ENCODE data around the gene RASA3.
"Not testable (repeated sequence)": the region's sequence is repeated elsewhere in the genome, so short reads cannot be mapped to it uniquely, and the experiment has no call there.

RASA3 gene

GRCh38 chr13:114128348-114128623, 4.1 kb downstream of the RASA3 start:
- Histone ChIP-seq H3K27ac (ENCODE audit: low read length) (no peak overlapping the region), H3K27me3 (ENCODE audit: control insufficient read depth, insufficient read depth, low read length) (peaks cover 27% of the 10 kb centered on the region), H3K9ac (ENCODE audit: low read length) (no peak overlapping the region), H3K4me1 (ENCODE audit: control insufficient read depth, low read depth, low read length) (peaks cover 17% of the 10 kb centered on the region), H3K4me3 (ENCODE audit: low read length) (no peak overlapping the region), H3K9me3 (ENCODE audit: control insufficient read depth, low read depth, low read length) (no peaks in the 10 kb centered on the region), H3K36me3 (ENCODE audit: control insufficient read depth, low read depth, low read length) (no peaks in the 10 kb centered on the region)

GRCh38 chr13:114127473-114128347, 4.7 kb downstream of the RASA3 start:
- Histone ChIP-seq H3K9me3 (ENCODE audit: control insufficient read depth, low read depth, low read length) (no peaks in the 10 kb centered on the region), H3K4me1 (ENCODE audit: control insufficient read depth, low read depth, low read length) (peaks cover 17% of the 10 kb centered on the region), H3K27ac (ENCODE audit: low read length) (no peak overlapping the region), H3K9ac (ENCODE audit: low read length) (no peak overlapping the region), H3K27me3 (ENCODE audit: control insufficient read depth, insufficient read depth, low read length) (peaks cover 27% of the 10 kb centered on the region), H3K4me3 (ENCODE audit: low read length) (no peak overlapping the region), H3K36me3 (ENCODE audit: control insufficient read depth, low read depth, low read length) (no peaks in the 10 kb centered on the region)

- no peak overlapping the region for H3K4me3 ChIP-seq (ENCODE audit: low read length)
- no peak overlapping the region for H3K27ac ChIP-seq (ENCODE audit: low read length)
- H3K9ac ChIP-seq (ENCODE audit: low read length), result no peak overlapping the region
- peaks cover 17% of the 10 kb centered on the region for H3K4me1 ChIP-seq (ENCODE audit: control insufficient read depth, low read depth, low read length)
- peaks cover 27% of the 10 kb centered on the region for H3K27me3 ChIP-seq (ENCODE audit: control insufficient read depth, insufficient read depth, low read length)
- H3K9me3 ChIP-seq (ENCODE audit: control insufficient read depth, low read depth, low read length), result no peaks in the 10 kb centered on the region
- no peaks in the 10 kb centered on the region for H3K36me3 ChIP-seq (ENCODE audit: control insufficient read depth, low read depth, low read length)
Measured at GRCh38 chr13:114126789-114127472, 5.5 kb downstream of the RASA3 start.

GRCh38 chr13:114126086-114126485, 6.3 kb downstream of the RASA3 start:
- H3K4me1 ChIP-seq (ENCODE audit: control insufficient read depth, low read depth, low read length), result peaks cover 13% of the 10 kb centered on the region
- H3K9ac ChIP-seq (ENCODE audit: low read length); H3K27ac ChIP-seq (ENCODE audit: low read length); H3K36me3 ChIP-seq (ENCODE audit: control insufficient read depth, low read depth, low read length); H3K9me3 ChIP-seq (ENCODE audit: control insufficient read depth, low read depth, low read length); H3K4me3 ChIP-seq (ENCODE audit: low read length): not testable (repeated sequence)
- H3K27me3 ChIP-seq (ENCODE audit: control insufficient read depth, insufficient read depth, low read length), result peaks cover 19% of the 10 kb centered on the region

GRCh38 chr13:114125589-114125988, 6.8 kb downstream of the RASA3 start:
- H3K9ac ChIP-seq (ENCODE audit: low read length), result no peak overlapping the region
- peaks cover 14% of the 10 kb centered on the region for H3K27me3 ChIP-seq (ENCODE audit: control insufficient read depth, insufficient read depth, low read length)
- no peaks in the 10 kb centered on the region for H3K36me3 ChIP-seq (ENCODE audit: control insufficient read depth, low read depth, low read length)
- H3K9me3 ChIP-seq (ENCODE audit: control insufficient read depth, low read depth, low read length), result no peaks in the 10 kb centered on the region
- H3K27ac ChIP-seq (ENCODE audit: low read length), result no peak overlapping the region
- H3K4me3 ChIP-seq (ENCODE audit: low read length), result no peak overlapping the region
- peaks cover 8% of the 10 kb centered on the region for H3K4me1 ChIP-seq (ENCODE audit: control insufficient read depth, low read depth, low read length)

GRCh38 chr13:114124921-114125320, 7.5 kb downstream of the RASA3 start:
- Histone ChIP-seq H3K9me3 (ENCODE audit: control insufficient read depth, low read depth, low read length) (no peaks in the 10 kb centered on the region), H3K27ac (ENCODE audit: low read length) (no peak overlapping the region), H3K9ac (ENCODE audit: low read length) (no peak overlapping the region), H3K27me3 (ENCODE audit: control insufficient read depth, insufficient read depth, low read length) (peaks cover 8% of the 10 kb centered on the region), H3K4me1 (ENCODE audit: control insufficient read depth, low read depth, low read length) (peaks cover 6% of the 10 kb centered on the region), H3K36me3 (ENCODE audit: control insufficient read depth, low read depth, low read length) (no peaks in the 10 kb centered on the region), H3K4me3 (ENCODE audit: low read length) (no peak overlapping the region)

- Histone ChIP-seq H3K27ac (ENCODE audit: low read length) (no peak overlapping the region), H3K9me3 (ENCODE audit: control insufficient read depth, low read depth, low read length) (no peaks in the 10 kb centered on the region), H3K4me3 (ENCODE audit: low read length) (no peak overlapping the region), H3K27me3 (ENCODE audit: control insufficient read depth, insufficient read depth, low read length) (peaks cover 3% of the 10 kb centered on the region), H3K4me1 (ENCODE audit: control insufficient read depth, low read depth, low read length) (peaks cover 6% of the 10 kb centered on the region), H3K36me3 (ENCODE audit: control insufficient read depth, low read depth, low read length) (no peaks in the 10 kb centered on the region), H3K9ac (ENCODE audit: low read length) (no peak overlapping the region)
Measured at GRCh38 chr13:114124431-114124830, 8.0 kb downstream of the RASA3 start.

- Histone ChIP-seq H3K27me3 (ENCODE audit: control insufficient read depth, insufficient read depth, low read length) (no peaks in the 10 kb centered on the region), H3K36me3 (ENCODE audit: control insufficient read depth, low read depth, low read length) (no peaks in the 10 kb centered on the region), H3K4me3 (ENCODE audit: low read length) (no peak overlapping the region), H3K9ac (ENCODE audit: low read length) (no peak overlapping the region), H3K4me1 (ENCODE audit: control insufficient read depth, low read depth, low read length) (peaks cover under 1% of the 10 kb centered on the region), H3K27ac (ENCODE audit: low read length) (no peak overlapping the region), H3K9me3 (ENCODE audit: control insufficient read depth, low read depth, low read length) (no peaks in the 10 kb centered on the region)
Measured at GRCh38 chr13:114123876-114124275, 8.5 kb downstream of the RASA3 start.

GRCh38 chr13:114123448-114123847, 9.0 kb downstream of the RASA3 start:
- Histone ChIP-seq H3K27me3 (ENCODE audit: control insufficient read depth, insufficient read depth, low read length) (no peaks in the 10 kb centered on the region), H3K4me1 (ENCODE audit: control insufficient read depth, low read depth, low read length) (peaks cover 4% of the 10 kb centered on the region), H3K27ac (ENCODE audit: low read length) (no peak overlapping the region), H3K9ac (ENCODE audit: low read length) (no peak overlapping the region), H3K4me3 (ENCODE audit: low read length) (no peak overlapping the region), H3K36me3 (ENCODE audit: control insufficient read depth, low read depth, low read length) (no peaks in the 10 kb centered on the region), H3K9me3 (ENCODE audit: control insufficient read depth, low read depth, low read length) (no peaks in the 10 kb centered on the region)

- no peaks in the 10 kb centered on the region for H3K27me3 ChIP-seq (ENCODE audit: control insufficient read depth, insufficient read depth, low read length)
- no peak overlapping the region for H3K27ac ChIP-seq (ENCODE audit: low read length)
- H3K4me1 ChIP-seq (ENCODE audit: control insufficient read depth, low read depth, low read length), result peaks cover 7% of the 10 kb centered on the region
- no peak overlapping the region for H3K4me3 ChIP-seq (ENCODE audit: low read length)
- no peak overlapping the region for H3K9ac ChIP-seq (ENCODE audit: low read length)
- no peaks in the 10 kb centered on the region for H3K36me3 ChIP-seq (ENCODE audit: control insufficient read depth, low read depth, low read length)
- no peaks in the 10 kb centered on the region for H3K9me3 ChIP-seq (ENCODE audit: control insufficient read depth, low read depth, low read length)
Measured at GRCh38 chr13:114122591-114123211, 9.7 kb downstream of the RASA3 start.

GRCh38 chr13:114122127-114122511, 10.3 kb downstream of the RASA3 start:
- Histone ChIP-seq H3K4me3 (ENCODE audit: low read length) (no peak overlapping the region), H3K4me1 (ENCODE audit: control insufficient read depth, low read depth, low read length) (peaks cover 7% of the 10 kb centered on the region), H3K9me3 (ENCODE audit: control insufficient read depth, low read depth, low read length) (no peaks in the 10 kb centered on the region), H3K27me3 (ENCODE audit: control insufficient read depth, insufficient read depth, low read length) (no peaks in the 10 kb centered on the region), H3K27ac (ENCODE audit: low read length) (no peak overlapping the region), H3K36me3 (ENCODE audit: control insufficient read depth, low read depth, low read length) (no peaks in the 10 kb centered on the region), H3K9ac (ENCODE audit: low read length) (no peak overlapping the region)
